Loucy (cell line): ENCODE measurements around the gene FLVCR2.

ENCODE experiments used
- EZH2phosphoT487 ChIP-seq: fragments of 200-600 bp; IDR thresholded peaks from 2 replicates; pipeline ENCODE4 v1.6.1; 2018; ENCODE audit warnings: antibody characterized with exemption, mild to moderate bottlenecking, moderate library complexity, borderline replicate concordance
- TF ChIP-seq, protein P1 (sequence below): fragments of 200-600 bp; sonication (generic); conservative IDR thresholded peaks from 2 replicates; pipeline ENCODE4 v1.5.1; 2014; ENCODE audit warnings: mild to moderate bottlenecking, antibody characterized with exemption, low read length

DNA sequence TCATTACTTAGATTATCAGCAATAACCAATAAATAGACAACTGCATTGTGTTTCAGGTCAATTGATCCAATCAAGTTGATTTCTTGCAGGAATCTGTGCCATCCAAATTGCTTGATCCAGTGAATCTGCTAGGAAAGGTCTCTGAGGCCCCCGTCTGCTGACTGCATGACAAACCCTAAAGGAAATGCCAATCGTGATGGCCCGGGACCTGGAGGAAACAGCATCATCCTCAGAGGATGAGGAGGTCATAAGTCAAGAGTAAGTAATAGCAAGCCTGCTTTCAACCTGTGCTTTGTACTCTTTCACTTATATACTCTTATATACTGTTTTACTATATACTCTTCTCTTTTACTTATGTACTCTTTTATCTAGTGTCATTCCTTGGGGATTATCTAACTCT lies 84.5 kb downstream of the FLVCR2 start:
- TF ChIP-seq, protein P1, sequence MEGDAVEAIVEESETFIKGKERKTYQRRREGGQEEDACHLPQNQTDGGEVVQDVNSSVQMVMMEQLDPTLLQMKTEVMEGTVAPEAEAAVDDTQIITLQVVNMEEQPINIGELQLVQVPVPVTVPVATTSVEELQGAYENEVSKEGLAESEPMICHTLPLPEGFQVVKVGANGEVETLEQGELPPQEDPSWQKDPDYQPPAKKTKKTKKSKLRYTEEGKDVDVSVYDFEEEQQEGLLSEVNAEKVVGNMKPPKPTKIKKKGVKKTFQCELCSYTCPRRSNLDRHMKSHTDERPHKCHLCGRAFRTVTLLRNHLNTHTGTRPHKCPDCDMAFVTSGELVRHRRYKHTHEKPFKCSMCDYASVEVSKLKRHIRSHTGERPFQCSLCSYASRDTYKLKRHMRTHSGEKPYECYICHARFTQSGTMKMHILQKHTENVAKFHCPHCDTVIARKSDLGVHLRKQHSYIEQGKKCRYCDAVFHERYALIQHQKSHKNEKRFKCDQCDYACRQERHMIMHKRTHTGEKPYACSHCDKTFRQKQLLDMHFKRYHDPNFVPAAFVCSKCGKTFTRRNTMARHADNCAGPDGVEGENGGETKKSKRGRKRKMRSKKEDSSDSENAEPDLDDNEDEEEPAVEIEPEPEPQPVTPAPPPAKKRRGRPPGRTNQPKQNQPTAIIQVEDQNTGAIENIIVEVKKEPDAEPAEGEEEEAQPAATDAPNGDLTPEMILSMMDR, result no peak
- TF ChIP-seq EZH2phosphoT487, result no peak
